GM12874 (cell line): ENCODE measurements around the gene ZSCAN30.

Source experiments
- CTCF ChIP-seq: IDR thresholded peaks from 2 replicates; pipeline ENCODE4 v1.5.1; 2011; ENCODE audit warnings: low read depth, mild to moderate bottlenecking, control low read depth, low read length, moderate library complexity; ENCODE audit not compliant: insufficient read depth

The ZSCAN30 gene

DNA sequence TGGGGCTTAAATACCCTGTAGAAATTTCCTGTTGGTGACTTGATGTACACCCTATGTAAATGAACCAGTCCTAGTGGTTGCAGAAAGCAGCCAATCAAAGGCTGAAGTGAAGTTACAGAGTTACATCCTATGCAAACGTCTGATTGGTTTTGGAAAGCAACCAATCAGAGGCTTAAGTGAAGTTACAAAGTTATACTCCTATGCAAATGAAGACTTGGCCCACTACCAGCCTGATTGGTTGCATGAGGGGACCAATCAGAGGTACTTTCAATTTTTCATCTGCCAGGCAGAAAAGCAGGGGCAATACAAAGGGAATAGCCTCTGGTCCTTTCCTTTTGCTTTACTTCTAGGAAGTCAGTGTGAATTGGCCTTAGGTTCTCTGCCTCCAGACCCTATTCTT, 62.8 kb downstream of the ZSCAN30 start:
- no peak for TF ChIP-seq CTCF

- TF ChIP-seq CTCF = no peak
Observed at GRCh38 chr18:35223797-35224196, 66.2 kb downstream of the ZSCAN30 start.

DNA sequence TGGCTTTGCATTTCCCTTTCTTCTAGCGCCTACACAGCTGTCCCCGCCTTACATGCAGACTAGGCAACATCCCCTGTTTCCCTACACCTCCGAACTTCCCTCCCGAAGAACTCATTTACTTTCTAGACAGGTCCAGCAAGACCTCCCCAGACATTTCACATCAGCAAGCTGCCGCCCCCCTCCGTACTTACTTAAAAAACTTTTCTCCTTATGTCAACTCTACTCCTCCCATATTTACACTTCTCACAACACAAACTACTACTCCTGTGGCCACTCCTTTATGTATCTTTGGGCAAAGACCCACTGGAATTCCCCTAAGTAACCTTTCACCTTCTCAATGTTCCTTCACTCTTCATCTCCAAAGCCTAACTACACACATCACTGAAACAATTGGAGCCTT, 69.6 kb downstream of the ZSCAN30 start:
- TF ChIP-seq CTCF = no peak

GRCh38 chr18:35215026-35215425, 75.0 kb downstream of the ZSCAN30 start:
- no peak for TF ChIP-seq CTCF

DNA sequence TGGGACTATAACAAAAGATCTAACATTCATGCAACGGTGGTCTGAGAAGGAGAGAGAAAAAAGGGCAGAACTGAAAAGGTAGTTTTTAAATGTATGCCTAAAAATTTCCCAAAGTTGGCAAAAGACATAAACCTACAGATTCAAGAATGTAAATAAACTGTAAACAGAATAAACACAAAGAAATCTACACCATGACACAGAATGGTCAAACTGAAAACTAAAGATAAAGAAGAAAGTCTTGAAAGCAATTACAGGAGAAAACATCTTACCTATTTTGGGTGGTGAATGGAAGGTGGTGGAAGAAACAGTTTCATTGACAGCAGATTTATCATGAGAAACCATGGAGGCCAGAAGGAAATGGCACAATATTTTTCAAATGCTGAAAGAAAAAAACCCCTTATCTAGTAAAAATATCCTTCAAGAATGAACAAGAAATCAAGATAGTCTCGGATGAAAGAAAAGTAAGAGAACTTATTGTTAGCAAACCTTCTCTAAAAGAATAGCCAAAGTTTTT, 84.8 kb downstream of the ZSCAN30 start:
- no peak for TF ChIP-seq CTCF

DNA sequence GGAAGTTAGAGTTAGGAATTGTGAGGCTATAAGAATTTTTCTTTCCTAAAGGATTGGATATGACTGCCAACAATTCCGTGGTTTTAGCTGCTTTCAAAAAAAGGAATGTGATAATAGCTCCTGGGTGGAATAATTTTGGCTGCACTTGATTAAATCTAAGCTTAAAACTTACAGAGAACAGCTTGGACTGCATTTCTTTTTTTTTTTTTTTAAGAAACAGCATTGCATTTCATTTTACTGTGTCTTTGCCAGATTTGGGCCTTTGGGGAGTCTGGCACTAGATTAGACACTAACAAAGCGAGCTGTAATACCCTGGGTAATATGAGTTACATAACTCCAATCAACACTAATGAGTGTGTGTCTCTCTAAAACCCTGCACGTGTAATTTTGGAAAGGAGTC, 87.0 kb downstream of the ZSCAN30 start:
- TF ChIP-seq CTCF = no peak

GRCh38 chr18:35201256-35201931, 88.6 kb downstream of the ZSCAN30 start:
- TF ChIP-seq CTCF = no peak
